Gastroesophageal sphincter (tissue), 4 donors: Measurements from ENCODE around the gene GMDS. TPM values are rescaled to one million over a fixed set of nuclear protein-coding genes. Genes with fewer than 3 reads are reported as not detected.

Source experiments
- ATAC-seq: fragments of 150-250 bp; one replicate; pipeline ENCODE4 v1.9.1; 2016; ENCODE audit warnings: mild to moderate bottlenecking, moderate library complexity
- H3K27ac ChIP-seq, 4 donors: fragments of 200-600 bp; sonication (generic) in 3 of 4; 1 replicate in 3 of 4; 2 replicates in 1 of 4; pipeline ENCODE4 v1.5.1; 2016 to 2019
- H3K27me3 ChIP-seq: fragments of 200-600 bp; sonication (generic); one replicate; pipeline ENCODE4 v1.5.1; 2019
- H3K36me3 ChIP-seq, 2 donors: fragments of 200-600 bp; sonication (generic); one replicate each; pipeline ENCODE4 v1.5.1; 2019; ENCODE audit warnings: control low read depth in 1 of 2
- H3K4me1 ChIP-seq, 3 donors: fragments of 200-600 bp; sonication (generic); 1 replicate in 2 of 3; 2 replicates in 1 of 3; pipeline ENCODE4 v1.5.1; 2016 to 2019; ENCODE audit warnings: control low read depth in 2 of 3
- H3K4me3 ChIP-seq, 2 donors: fragments of 200-600 bp; sonication (generic); one replicate each; pipeline ENCODE4 v1.5.1; 2019; ENCODE audit warnings: mild to moderate bottlenecking in 1 of 2, moderate library complexity in 1 of 2
- H3K9me3 ChIP-seq, 3 donors: fragments of 200-600 bp; sonication (generic); one replicate each; pipeline ENCODE4 v1.5.1; 2017 to 2019; ENCODE audit warnings: control low read depth in 2 of 3
- CTCF ChIP-seq, 4 experiments: fragments of 200-600 bp in 2 of 4; fragments of 450-650 bp in 2 of 4; sonication (generic) in 1 of 4; IDR thresholded peaks; one replicate each; pipeline ENCODE4 v1.5.1; 2017 to 2019; ENCODE audit warnings: antibody characterized with exemption in 4 of 4, mild to moderate bottlenecking in 2 of 4, moderate library complexity in 2 of 4
- EP300 ChIP-seq: sonication (generic); formaldehyde crosslinking; IDR thresholded peaks from one replicate; pipeline ENCODE4 v1.6.1; 2017; ENCODE audit warnings: antibody characterized with exemption, mild to moderate bottlenecking
- POLR2A ChIP-seq, 2 donors: fragments of 450-650 bp; IDR thresholded peaks; one replicate each; pipeline ENCODE4 v1.6.1; 2017; ENCODE audit warnings: antibody characterized with exemption in 2 of 2, mild to moderate bottlenecking in 2 of 2, moderate library complexity in 1 of 2
- POLR2AphosphoS5 ChIP-seq: sonication (generic); formaldehyde crosslinking; IDR thresholded peaks from one replicate; pipeline ENCODE4 v1.6.1; 2017; ENCODE audit warnings: antibody characterized with exemption
- WGBS, 2 donors: methylation state at CpG; one replicate each; pipeline ENCODE4 v1.1.5; 2018; ENCODE audit warnings: low coverage in 1 of 2; 5-methylcytosine and 5-hydroxymethylcytosine counted together
- total RNA-seq, 4 donors: library from RNA; depleted of rRNA; stranded (reverse); fragments of >200 nt; gene quantifications; one replicate each; pipeline ENCODE4 v1.1.0, GENCODE V29; 2016

GMDS gene
- total RNA-seq, 4 donors from 2014 or later = 5.0 to 14.7 (median 6.4) TPM

- H3K27ac ChIP-seq = peak overlapping the region in 3 of 4 donors; percentile 52 to 76 (median 54)
- peak overlapping the region; percentile 37 to 62 for H3K4me3 ChIP-seq
- TF ChIP-seq CTCF (IDR thresholded peaks at IDR 0.05) (no peak), POLR2A (IDR thresholded peaks at IDR 0.05) (no peak), POLR2AphosphoS5 (no peak), EP300 (no peak)
- WGBS, 2 donors = 8 to 13% methylated on average over 19 to 23 of the region's 66 CpGs
- no peaks in the 10 kb centered on the region for H3K9me3 ChIP-seq
- ATAC-seq = no peak
- no peaks in the 10 kb centered on the region for H3K36me3 ChIP-seq
- peaks cover 0 to 41% (median 0%) of the 10 kb centered on the region in 3 donors for H3K4me1 ChIP-seq
- peaks cover 96% of the 10 kb centered on the region for H3K27me3 ChIP-seq
These were observed 621.2 kb downstream of the GMDS start for GRCh38 chr6:1624058-1624850.

GRCh38 chr6:1623769-1624057 lies 621.7 kb downstream of the GMDS start:
- Histone ChIP-seq H3K9me3 (no peaks in the 10 kb centered on the region), H3K27ac (peak overlapping the region in 2 of 4 donors; percentile 52 to 76), H3K4me3 (peak overlapping the region in 1 of 2 donors; percentile 62), H3K4me1 (peaks cover 0 to 41% (median 0%) of the 10 kb centered on the region in 3 donors), H3K36me3 (no peaks in the 10 kb centered on the region), H3K27me3 (peaks cover 96% of the 10 kb centered on the region)
- ATAC-seq = no peak
- no peak for TF ChIP-seq POLR2AphosphoS5
- WGBS, 2 donors = 76% methylated on average over 3 of the region's 12 CpGs; no CpG with 5 or more reads in 1 of the 2 donors

- Histone ChIP-seq H3K27ac (no peak overlapping the region), H3K36me3 (no peaks in the 10 kb centered on the region), H3K4me3 (no peak overlapping the region), H3K4me1 (peaks cover 0 to 41% (median 0%) of the 10 kb centered on the region in 3 donors), H3K27me3 (peaks cover 96% of the 10 kb centered on the region), H3K9me3 (no peaks in the 10 kb centered on the region)
- no peak for ATAC-seq
- TF ChIP-seq POLR2AphosphoS5 (no peak), EP300 (no peak), POLR2A (IDR thresholded peaks at IDR 0.05) (no peak), CTCF (IDR thresholded peaks at IDR 0.05) (no peak)
- WGBS, 2 donors = 94 to 100% methylated on average over 3 to 6 of the region's 8 CpGs
These were observed 622.3 kb downstream of the GMDS start for GRCh38 chr6:1622851-1623768.

- Histone ChIP-seq H3K36me3 (no peaks in the 10 kb centered on the region), H3K27me3 (peaks cover 96% of the 10 kb centered on the region), H3K9me3 (no peaks in the 10 kb centered on the region), H3K4me3 (no peak overlapping the region), H3K4me1 (peaks cover 0 to 41% (median 0%) of the 10 kb centered on the region in 3 donors), H3K27ac (no peak overlapping the region)
- no peak for ATAC-seq
- TF ChIP-seq POLR2A (IDR thresholded peaks at IDR 0.05) (no peak), CTCF (IDR thresholded peaks at IDR 0.05) (no peak), POLR2AphosphoS5 (no peak), EP300 (no peak)
- WGBS, 2 donors = 90 to 100% methylated on average over 2 to 4 of the region's 15 CpGs
These were observed 623.1 kb downstream of the GMDS start for GRCh38 chr6:1622220-1622850.

- Histone ChIP-seq H3K27ac (no peak overlapping the region), H3K9me3 (no peaks in the 10 kb centered on the region), H3K27me3 (peaks cover 96% of the 10 kb centered on the region), H3K4me3 (no peak overlapping the region), H3K36me3 (no peaks in the 10 kb centered on the region), H3K4me1 (peaks cover 0 to 36% (median 0%) of the 10 kb centered on the region in 3 donors)
- WGBS, 2 donors = 90 to 91% methylated on average over 6 to 10 of the region's 30 CpGs
- TF ChIP-seq POLR2AphosphoS5 (no peak), CTCF (IDR thresholded peaks at IDR 0.05) (no peak), EP300 (no peak), POLR2A (IDR thresholded peaks at IDR 0.05) (no peak)
- ATAC-seq = no peak
These were observed 624.2 kb downstream of the GMDS start for GRCh38 chr6:1621070-1621701.
